SK-N-SH (cell line): ENCODE data around the gene SLC26A8.

Experiments
- CTCF ChIP-seq: fragments of 200-600 bp; sonication (generic); IDR thresholded peaks from 2 replicates; pipeline ENCODE4 v1.6.1; 2017; ENCODE audit warnings: antibody characterized with exemption, mild to moderate bottlenecking, moderate library complexity
- EZH2phosphoT487 ChIP-seq: fragments of 200-600 bp; sonication (generic); IDR thresholded peaks from 2 replicates; pipeline ENCODE4 v1.6.1; 2017; ENCODE audit warnings: low read depth, mixed run types, mild to moderate bottlenecking, antibody characterized with exemption, moderate library complexity, borderline replicate concordance
- GABPA ChIP-seq: IDR thresholded peaks from 2 replicates; pipeline ENCODE4 v1.4.0; 2012; ENCODE audit warnings: low read depth, mild to moderate bottlenecking
- GATA2 ChIP-seq: sonication (generic); formaldehyde crosslinking; IDR thresholded peaks from 2 replicates; pipeline ENCODE4 v1.5.0; 2020; ENCODE audit warnings: mild to moderate bottlenecking, missing genetic modification reagents
- MXI1 ChIP-seq: IDR thresholded peaks from 2 replicates; pipeline ENCODE4 v1.6.1; 2012; ENCODE audit warnings: mild to moderate bottlenecking, low read depth, low read length, improper control_type of control experiment
- NRF1 ChIP-seq: IDR thresholded peaks from 2 replicates; pipeline ENCODE4 v1.6.1; 2012; ENCODE audit warnings: low read depth, mild to moderate bottlenecking, low read length
- RAD21 ChIP-seq: IDR thresholded peaks from 2 replicates; pipeline ENCODE4 v1.6.1; 2012; ENCODE audit warnings: mild to moderate bottlenecking, low read length
- RCOR1 ChIP-seq: fragments of 150-350 bp; IDR thresholded peaks from 2 replicates; pipeline ENCODE4 v1.6.1; 2017; ENCODE audit warnings: antibody characterized with exemption, low read length
- REST ChIP-seq: IDR thresholded peaks from 2 replicates; pipeline ENCODE4 v1.6.1; 2012; ENCODE audit warnings: mild to moderate bottlenecking, low read depth, low read length, moderate library complexity
- RFX5 ChIP-seq: IDR thresholded peaks from 2 replicates; pipeline ENCODE4 v1.6.1; 2012; ENCODE audit warnings: mild to moderate bottlenecking, improper control_type of control experiment, low read length
- YY1 ChIP-seq: IDR thresholded peaks from 2 replicates; pipeline ENCODE4 v1.4.0; 2012; ENCODE audit warnings: low read depth, mild to moderate bottlenecking
- TF ChIP-seq, protein P1 (sequence below): fragments of 150-350 bp; IDR thresholded peaks from 2 replicates; pipeline ENCODE4 v1.6.1; 2017; ENCODE audit warnings: antibody characterized with exemption, low read length, low read depth, borderline replicate concordance
- TF ChIP-seq, protein P2 (sequence below): IDR thresholded peaks from 2 replicates; pipeline ENCODE4 v1.4.0; 2012; ENCODE audit warnings: low read depth

GRCh38 chr6:36020154-36020553, 4.3 kb downstream of the SLC26A8 start:
- TF ChIP-seq GABPA (no peak), CTCF (no peak), RCOR1 (no peak), MXI1 (no peak), GATA2 (CRISPR knock-in tag) (no peak), EZH2phosphoT487 (no peak), RAD21 (no peak), REST (no peak), NRF1 (no peak), RFX5 (no peak), YY1 (no peak)
- TF ChIP-seq, protein P1, sequence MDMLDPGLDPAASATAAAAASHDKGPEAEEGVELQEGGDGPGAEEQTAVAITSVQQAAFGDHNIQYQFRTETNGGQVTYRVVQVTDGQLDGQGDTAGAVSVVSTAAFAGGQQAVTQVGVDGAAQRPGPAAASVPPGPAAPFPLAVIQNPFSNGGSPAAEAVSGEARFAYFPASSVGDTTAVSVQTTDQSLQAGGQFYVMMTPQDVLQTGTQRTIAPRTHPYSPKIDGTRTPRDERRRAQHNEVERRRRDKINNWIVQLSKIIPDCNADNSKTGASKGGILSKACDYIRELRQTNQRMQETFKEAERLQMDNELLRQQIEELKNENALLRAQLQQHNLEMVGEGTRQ: no peak
- TF ChIP-seq, protein P2, sequence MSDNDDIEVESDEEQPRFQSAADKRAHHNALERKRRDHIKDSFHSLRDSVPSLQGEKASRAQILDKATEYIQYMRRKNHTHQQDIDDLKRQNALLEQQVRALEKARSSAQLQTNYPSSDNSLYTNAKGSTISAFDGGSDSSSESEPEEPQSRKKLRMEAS: no peak
